Esophagus muscularis mucosa (tissue), 4 donors: ENCODE measurements around the gene PHF11.

Experiments used
- EP300 ChIP-seq: sonication (generic); formaldehyde crosslinking; IDR thresholded peaks from one replicate; pipeline ENCODE4 v1.6.1; 2017; ENCODE audit warnings: antibody characterized with exemption
- POLR2A ChIP-seq: fragments of 450-650 bp; IDR thresholded peaks from one replicate; pipeline ENCODE4 v1.6.1; 2017; ENCODE audit warnings: antibody characterized with exemption, moderate library complexity, mild to moderate bottlenecking, low read depth
- POLR2AphosphoS5 ChIP-seq, 2 donors: sonication (generic); formaldehyde crosslinking; IDR thresholded peaks; one replicate each; pipeline ENCODE4 v1.6.1; 2017; ENCODE audit warnings: antibody characterized with exemption in 2 of 2
- TF ChIP-seq, protein P1 (sequence below), 3 experiments: fragments of 200-600 bp in 2 of 3; fragments of 450-650 bp in 1 of 3; sonication (generic) in 2 of 3; IDR thresholded peaks; one replicate each; pipeline ENCODE4 v1.5.1; 2017 to 2019; ENCODE audit warnings: antibody characterized with exemption in 3 of 3, mild to moderate bottlenecking in 2 of 3, moderate library complexity in 1 of 3

DNA sequence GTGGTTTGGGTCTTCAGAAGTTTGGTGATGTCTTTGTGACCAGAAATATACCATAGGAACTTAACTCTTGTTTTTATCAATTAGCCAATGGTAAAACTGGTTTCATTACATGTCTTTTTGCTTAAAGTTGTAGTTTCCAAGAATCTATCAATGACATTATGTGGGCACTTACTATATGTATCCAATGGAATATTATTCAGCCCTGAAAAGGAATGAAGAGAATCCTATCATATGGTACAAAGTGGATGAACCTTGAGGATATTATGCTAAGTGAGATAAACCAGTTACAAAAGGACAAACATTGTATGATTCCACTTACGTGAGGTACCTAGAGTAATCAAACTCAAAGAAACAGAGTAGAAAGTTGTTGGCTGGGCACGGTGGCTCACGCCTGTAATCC lies 63.3 kb downstream of the PHF11 start:
- TF ChIP-seq, protein P1, sequence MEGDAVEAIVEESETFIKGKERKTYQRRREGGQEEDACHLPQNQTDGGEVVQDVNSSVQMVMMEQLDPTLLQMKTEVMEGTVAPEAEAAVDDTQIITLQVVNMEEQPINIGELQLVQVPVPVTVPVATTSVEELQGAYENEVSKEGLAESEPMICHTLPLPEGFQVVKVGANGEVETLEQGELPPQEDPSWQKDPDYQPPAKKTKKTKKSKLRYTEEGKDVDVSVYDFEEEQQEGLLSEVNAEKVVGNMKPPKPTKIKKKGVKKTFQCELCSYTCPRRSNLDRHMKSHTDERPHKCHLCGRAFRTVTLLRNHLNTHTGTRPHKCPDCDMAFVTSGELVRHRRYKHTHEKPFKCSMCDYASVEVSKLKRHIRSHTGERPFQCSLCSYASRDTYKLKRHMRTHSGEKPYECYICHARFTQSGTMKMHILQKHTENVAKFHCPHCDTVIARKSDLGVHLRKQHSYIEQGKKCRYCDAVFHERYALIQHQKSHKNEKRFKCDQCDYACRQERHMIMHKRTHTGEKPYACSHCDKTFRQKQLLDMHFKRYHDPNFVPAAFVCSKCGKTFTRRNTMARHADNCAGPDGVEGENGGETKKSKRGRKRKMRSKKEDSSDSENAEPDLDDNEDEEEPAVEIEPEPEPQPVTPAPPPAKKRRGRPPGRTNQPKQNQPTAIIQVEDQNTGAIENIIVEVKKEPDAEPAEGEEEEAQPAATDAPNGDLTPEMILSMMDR (IDR thresholded peaks at IDR 0.05), result no peak
- no peak for TF ChIP-seq POLR2AphosphoS5 (IDR thresholded peaks at IDR 0.05)
- TF ChIP-seq POLR2A, result no peak
- no peak for TF ChIP-seq EP300
